Left lung (tissue), 10 donors: ENCODE measurements around the gene MRPL37. TPM values are rescaled to one million over a fixed set of nuclear protein-coding genes. Genes with fewer than 3 reads are reported as not detected.

Experiments used
- ATAC-seq: fragments of 200-7000 bp; cut with Tn5 transposase; one replicate; pipeline ENCODE4 v1.9.1; 2020; ENCODE audit warnings: moderate library complexity
- DNase-seq, 4 donors: peaks; one replicate each; pipeline ENCODE4 v3.0.0-alpha.2; 2013 to 2020
- H3K27ac ChIP-seq, 2 donors: fragments of 200-600 bp; sonication (generic) in 1 of 2; one replicate each; pipeline versions ENCODE4 v1.5.0 to v1.8.0; 2020 to 2021
- H3K27me3 ChIP-seq, 2 donors: fragments of 200-600 bp; sonication (generic) in 1 of 2; one replicate each; pipeline versions ENCODE4 v1.5.0 to v1.8.0; 2020 to 2021
- H3K36me3 ChIP-seq, 2 donors: fragments of 200-600 bp; sonication (generic) in 1 of 2; one replicate each; pipeline versions ENCODE4 v1.5.0 to v1.8.0; 2020 to 2021
- H3K4me1 ChIP-seq, 2 donors: fragments of 200-600 bp; one replicate each; pipeline ENCODE4 v1.8.0; 2021
- H3K4me3 ChIP-seq, 2 donors: fragments of 200-600 bp; sonication (generic) in 1 of 2; one replicate each; pipeline versions ENCODE4 v1.5.0 to v1.8.0; 2020 to 2021; ENCODE audit warnings: mild to moderate bottlenecking in 1 of 2
- H3K9me3 ChIP-seq, 2 donors: fragments of 200-600 bp; sonication (generic) in 1 of 2; one replicate each; pipeline versions ENCODE4 v1.5.0 to v1.8.0; 2020 to 2021
- intact Hi-C, 2 donors: fragments of 100-400 bp; cut with DNase I; formaldehyde crosslinking; loops; one replicate each; pipeline versions ENCODE4 v1.11.2 to v1.14.2; 2022
- polyA plus RNA-seq, 6 donors: library from polyadenylated mRNA; unstranded; fragments of 120-200 nt; gene quantifications; one replicate each; pipeline ENCODE4 v1.2.1, GENCODE V29; 2013; ENCODE audit not compliant: insufficient read length in 6 of 6
- total RNA-seq, 2 donors: library from RNA; stranded (reverse); fragmentation: NEBNext Ultra II Directional; extraction: Animal tissue kit (Norgen Biotek cat#: 25700); gene quantifications; one replicate each; pipeline ENCODE4 v1.2.1, GENCODE V29; 2021
- TF ChIP-seq, protein P1 (sequence below), 2 donors: fragments of 200-600 bp; sonication (generic) in 1 of 2; IDR thresholded peaks; one replicate each; pipeline versions ENCODE4 v1.5.0 to v1.8.0; 2021; ENCODE audit warnings: antibody characterized with exemption in 2 of 2
- donor health status: DM: no; HTN: yes; CAD: no.
- donor health status: DM: no; HTN: no; CAD: no.

Gene MRPL37
- total and polyA plus RNA-seq, 8 donors, result 55.5 to 68.4 (median 59.0) TPM

DNA sequence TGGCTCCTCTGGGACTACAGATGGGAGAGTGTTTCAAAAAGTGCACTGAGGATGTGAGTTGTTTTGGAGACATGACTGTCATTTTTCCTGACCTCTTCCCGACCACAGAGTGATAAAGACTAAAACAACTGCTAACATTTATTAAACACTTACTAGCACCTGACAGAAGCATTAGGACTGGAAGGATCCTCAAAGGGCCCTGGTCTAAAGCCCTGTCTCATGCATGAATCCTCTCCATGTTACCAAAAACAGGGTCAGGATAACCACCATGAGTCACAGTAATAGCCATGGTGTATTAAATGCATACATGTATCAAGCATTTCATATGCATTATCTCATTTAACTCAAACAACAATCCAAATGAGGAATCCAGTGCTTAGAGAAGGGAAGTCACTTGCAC lies 11.7 kb upstream of the MRPL37 start:
- no peaks in the 10 kb centered on the region for H3K4me1 ChIP-seq
- intact Hi-C loops, result no loop called here
- no peaks in the 10 kb centered on the region for H3K9me3 ChIP-seq
- no peaks in the 10 kb centered on the region for H3K27me3 ChIP-seq
- no peak overlapping the region for H3K27ac ChIP-seq
- H3K4me3 ChIP-seq, result no peak overlapping the region
- DNase-seq, result no peak
- TF ChIP-seq, protein P1, sequence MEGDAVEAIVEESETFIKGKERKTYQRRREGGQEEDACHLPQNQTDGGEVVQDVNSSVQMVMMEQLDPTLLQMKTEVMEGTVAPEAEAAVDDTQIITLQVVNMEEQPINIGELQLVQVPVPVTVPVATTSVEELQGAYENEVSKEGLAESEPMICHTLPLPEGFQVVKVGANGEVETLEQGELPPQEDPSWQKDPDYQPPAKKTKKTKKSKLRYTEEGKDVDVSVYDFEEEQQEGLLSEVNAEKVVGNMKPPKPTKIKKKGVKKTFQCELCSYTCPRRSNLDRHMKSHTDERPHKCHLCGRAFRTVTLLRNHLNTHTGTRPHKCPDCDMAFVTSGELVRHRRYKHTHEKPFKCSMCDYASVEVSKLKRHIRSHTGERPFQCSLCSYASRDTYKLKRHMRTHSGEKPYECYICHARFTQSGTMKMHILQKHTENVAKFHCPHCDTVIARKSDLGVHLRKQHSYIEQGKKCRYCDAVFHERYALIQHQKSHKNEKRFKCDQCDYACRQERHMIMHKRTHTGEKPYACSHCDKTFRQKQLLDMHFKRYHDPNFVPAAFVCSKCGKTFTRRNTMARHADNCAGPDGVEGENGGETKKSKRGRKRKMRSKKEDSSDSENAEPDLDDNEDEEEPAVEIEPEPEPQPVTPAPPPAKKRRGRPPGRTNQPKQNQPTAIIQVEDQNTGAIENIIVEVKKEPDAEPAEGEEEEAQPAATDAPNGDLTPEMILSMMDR (IDR thresholded peaks at IDR 0.05), result no peak
- no peak for ATAC-seq
- peaks cover 0 to 40% of the 10 kb centered on the region in 2 donors for H3K36me3 ChIP-seq

DNA sequence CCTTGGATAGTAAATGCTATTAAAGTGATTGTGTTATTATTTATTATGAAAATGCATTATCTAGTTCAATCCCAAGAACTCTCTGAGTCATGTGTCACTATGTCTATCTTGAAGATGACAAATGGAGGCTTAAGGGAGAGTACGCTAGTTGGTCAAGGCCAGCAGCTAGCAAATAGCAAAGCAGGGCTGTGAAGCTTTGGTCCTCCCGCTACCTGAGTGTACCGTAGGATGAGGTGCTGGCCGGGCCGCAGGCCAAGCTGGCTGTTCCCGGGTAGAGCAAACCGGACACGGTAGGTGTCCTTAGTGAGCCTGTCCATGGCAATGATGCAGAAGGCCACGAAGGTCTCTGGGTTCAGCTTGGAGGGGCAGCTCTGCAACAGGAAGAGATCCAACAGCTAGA lies 9.4 kb upstream of the MRPL37 start:
- TF ChIP-seq, protein P1 (IDR thresholded peaks at IDR 0.05), result no peak
- H3K9me3 ChIP-seq, result no peaks in the 10 kb centered on the region
- intact Hi-C loops, result no loop called here
- H3K4me1 ChIP-seq, result no peaks in the 10 kb centered on the region
- H3K27me3 ChIP-seq, result no peaks in the 10 kb centered on the region
- no peak for DNase-seq
- no peak overlapping the region for H3K27ac ChIP-seq
- H3K4me3 ChIP-seq, result no peak overlapping the region
- peaks cover 0 to 54% of the 10 kb centered on the region in 2 donors for H3K36me3 ChIP-seq
- no peak for ATAC-seq

DNA sequence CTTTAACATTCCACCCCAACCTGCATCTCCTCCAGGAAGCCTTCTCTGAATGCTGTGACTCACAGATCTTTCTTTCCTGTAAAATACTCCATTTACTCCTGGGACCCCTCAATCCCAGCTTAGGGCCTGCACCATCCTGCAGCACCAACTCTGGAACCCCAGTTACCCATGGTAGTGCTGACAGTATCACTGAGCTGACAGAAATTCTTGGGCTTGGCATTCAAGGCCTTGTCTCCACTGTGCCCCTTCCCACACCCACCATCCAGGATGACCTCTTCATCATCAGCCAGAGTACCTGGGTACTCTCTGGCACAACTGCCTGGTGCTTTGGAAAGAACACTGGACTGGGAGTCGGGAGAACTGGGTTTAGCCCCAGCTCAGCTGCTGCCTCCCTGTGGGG lies 8.4 kb upstream of the MRPL37 start:
- H3K9me3 ChIP-seq, result no peaks in the 10 kb centered on the region
- TF ChIP-seq, protein P1 (IDR thresholded peaks at IDR 0.05), result no peak
- no peaks in the 10 kb centered on the region for H3K27me3 ChIP-seq
- DNase-seq (no peak), ATAC-seq (no peak)
- H3K4me1 ChIP-seq, result no peaks in the 10 kb centered on the region
- H3K4me3 ChIP-seq, result no peak overlapping the region
- H3K36me3 ChIP-seq, result peaks cover 0 to 45% of the 10 kb centered on the region in 2 donors
- intact Hi-C loops, result no loop called here
- H3K27ac ChIP-seq, result no peak overlapping the region

DNA sequence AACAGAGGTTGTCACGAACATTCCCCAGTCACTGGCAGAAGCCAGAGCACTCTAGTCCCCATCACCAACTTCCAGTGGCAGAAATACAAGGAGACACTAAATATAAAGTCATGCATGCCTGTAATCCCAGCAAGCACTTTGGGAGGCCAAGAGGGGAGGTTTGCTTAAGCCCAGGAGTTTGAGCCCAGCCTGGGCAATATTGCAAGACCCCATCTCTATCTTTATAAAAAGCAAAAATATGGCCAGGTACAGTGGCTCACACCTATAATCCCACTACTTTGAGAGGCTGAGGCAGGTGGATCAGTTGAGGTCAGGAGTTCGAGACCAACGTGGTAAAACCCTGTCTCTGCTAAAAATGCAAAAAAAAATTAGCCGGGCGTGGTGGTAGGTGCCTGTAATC lies 6.5 kb upstream of the MRPL37 start:
- H3K4me1 ChIP-seq, result no peaks in the 10 kb centered on the region
- TF ChIP-seq, protein P1 (IDR thresholded peaks at IDR 0.05), result no peak
- no peak overlapping the region for H3K27ac ChIP-seq
- intact Hi-C loops, result no loop called here
- no peak overlapping the region for H3K4me3 ChIP-seq
- no peaks in the 10 kb centered on the region for H3K9me3 ChIP-seq
- H3K36me3 ChIP-seq, result peaks cover 0 to 40% of the 10 kb centered on the region in 2 donors
- no peaks in the 10 kb centered on the region for H3K27me3 ChIP-seq
- ATAC-seq (no peak), DNase-seq (no peak)

DNA sequence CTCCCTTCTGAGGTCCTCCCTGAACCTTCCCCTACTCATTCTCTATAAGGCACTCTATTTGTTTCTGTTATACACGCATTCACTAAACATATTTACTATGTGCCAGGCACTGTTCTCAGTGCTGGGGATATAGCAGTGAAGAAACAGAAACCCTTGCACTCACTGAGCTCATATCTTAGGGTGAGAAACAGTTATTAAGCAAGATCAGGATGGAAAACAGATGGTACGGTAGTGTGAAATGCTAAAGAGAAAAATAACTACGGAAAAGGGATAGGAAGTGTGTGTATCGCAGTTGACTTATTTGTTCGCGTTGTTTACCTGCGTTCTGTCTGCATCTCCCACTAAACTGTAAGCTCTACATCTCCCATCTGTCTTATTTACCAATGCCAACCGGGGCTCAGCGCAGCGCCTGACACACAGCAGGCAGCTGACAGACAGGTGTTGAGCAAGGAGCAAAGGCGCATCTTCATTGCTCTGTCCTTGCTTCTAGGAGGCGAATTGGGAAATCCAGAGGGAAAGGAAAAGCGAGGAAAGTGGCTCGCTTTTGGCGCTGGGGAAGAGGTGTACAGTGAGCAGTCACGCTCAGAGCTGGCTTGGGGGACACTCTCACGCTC lies 709 bp upstream of the MRPL37 start:
- H3K4me1 ChIP-seq, result peaks cover 15 to 30% of the 10 kb centered on the region in 2 donors
- H3K9me3 ChIP-seq, result no peaks in the 10 kb centered on the region
- H3K36me3 ChIP-seq, result peaks cover 0 to 22% of the 10 kb centered on the region in 2 donors
- H3K4me3 ChIP-seq, result peak overlapping the region; percentile 79 to 93
- DNase-seq, result peak in 1 of 4 donors; percentile 10
- ATAC-seq, result no peak
- intact Hi-C loops, result no loop called here
- H3K27me3 ChIP-seq, result no peaks in the 10 kb centered on the region
- TF ChIP-seq, protein P1 (IDR thresholded peaks at IDR 0.05), result no peak
- peak overlapping the region; percentile 52 to 69 for H3K27ac ChIP-seq
